ENCODE results near the gene CPED1.

Gene CPED1

DNA sequence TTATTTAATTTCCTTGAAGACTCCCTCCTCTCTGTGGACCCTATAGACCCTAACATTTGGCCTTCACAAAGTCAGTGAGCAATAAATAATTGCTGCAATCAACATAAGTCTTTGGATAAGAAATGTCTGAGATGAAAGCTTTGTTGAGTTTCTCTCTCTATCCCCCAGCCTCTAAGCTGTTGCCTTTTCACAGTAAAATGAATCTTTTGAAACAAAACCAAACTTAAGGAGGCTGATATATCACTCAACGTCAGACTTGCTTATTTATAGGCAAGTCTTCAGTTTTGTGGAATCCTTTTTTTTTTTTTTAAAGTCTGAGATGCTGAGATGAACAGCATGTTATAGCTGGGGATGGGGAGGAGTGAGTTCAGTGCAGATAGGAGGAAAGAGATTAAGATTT is 10.0 kb downstream of the CPED1 start:
- TF ChIP-seq, protein P1, sequence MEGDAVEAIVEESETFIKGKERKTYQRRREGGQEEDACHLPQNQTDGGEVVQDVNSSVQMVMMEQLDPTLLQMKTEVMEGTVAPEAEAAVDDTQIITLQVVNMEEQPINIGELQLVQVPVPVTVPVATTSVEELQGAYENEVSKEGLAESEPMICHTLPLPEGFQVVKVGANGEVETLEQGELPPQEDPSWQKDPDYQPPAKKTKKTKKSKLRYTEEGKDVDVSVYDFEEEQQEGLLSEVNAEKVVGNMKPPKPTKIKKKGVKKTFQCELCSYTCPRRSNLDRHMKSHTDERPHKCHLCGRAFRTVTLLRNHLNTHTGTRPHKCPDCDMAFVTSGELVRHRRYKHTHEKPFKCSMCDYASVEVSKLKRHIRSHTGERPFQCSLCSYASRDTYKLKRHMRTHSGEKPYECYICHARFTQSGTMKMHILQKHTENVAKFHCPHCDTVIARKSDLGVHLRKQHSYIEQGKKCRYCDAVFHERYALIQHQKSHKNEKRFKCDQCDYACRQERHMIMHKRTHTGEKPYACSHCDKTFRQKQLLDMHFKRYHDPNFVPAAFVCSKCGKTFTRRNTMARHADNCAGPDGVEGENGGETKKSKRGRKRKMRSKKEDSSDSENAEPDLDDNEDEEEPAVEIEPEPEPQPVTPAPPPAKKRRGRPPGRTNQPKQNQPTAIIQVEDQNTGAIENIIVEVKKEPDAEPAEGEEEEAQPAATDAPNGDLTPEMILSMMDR (IDR thresholded peaks at IDR 0.05; ENCODE audit: low read depth, low read length, missing control alignments) = no peak
- H3K4me3 ChIP-seq (ENCODE audit: low read depth, low read length) = no peak overlapping the region
- no peaks in the 10 kb centered on the region for H3K27me3 ChIP-seq (replicated peaks)
- no peak overlapping the region for H3K27ac ChIP-seq
- in situ Hi-C loops (cut with HindIII; ENCODE audit: low pct_ligation_motif_present, low sequenced_read_pairs) = loop anchor here (25.0 kb wide), 2 partner anchors 89 to 339 kb away; partner anchors contain the start of gene WNT16
- H3K36me3 ChIP-seq (replicated peaks) = no peaks in the 10 kb centered on the region
- no peak for DNase-seq

DNA sequence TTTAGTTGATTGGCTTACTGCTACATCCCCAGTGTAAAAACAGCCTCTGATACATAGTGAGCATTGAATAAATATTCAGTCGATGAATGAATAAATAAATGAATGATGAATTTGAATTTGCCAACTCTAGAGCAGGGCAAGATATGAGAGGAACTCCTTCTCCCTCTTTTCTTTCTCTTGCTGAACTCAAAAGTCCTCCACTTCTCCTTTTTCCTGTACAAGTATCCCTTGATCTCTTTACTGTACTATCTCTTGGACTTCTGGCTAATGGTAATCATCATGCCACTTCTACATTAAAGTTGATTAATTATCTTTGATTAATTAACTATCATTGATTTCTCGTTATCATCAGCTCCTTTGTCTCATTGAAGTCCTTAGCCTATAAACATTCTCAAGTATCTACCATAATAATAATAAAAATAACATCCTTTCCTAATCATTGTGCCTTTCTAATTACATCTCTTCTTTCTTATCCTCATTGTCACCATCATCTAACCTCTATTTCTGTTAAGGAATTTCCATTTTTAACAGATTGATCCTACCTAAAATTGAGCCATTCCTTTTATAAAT is 10.6 kb downstream of the CPED1 start:
- Histone ChIP-seq H3K36me3 (replicated peaks) (no peaks in the 10 kb centered on the region), H3K27me3 (replicated peaks) (no peaks in the 10 kb centered on the region), H3K4me3 (ENCODE audit: low read depth, low read length) (no peak overlapping the region), H3K27ac (no peak overlapping the region)
- TF ChIP-seq, protein P1 (IDR thresholded peaks at IDR 0.05; ENCODE audit: low read depth, low read length, missing control alignments) = no peak
- in situ Hi-C loops (cut with HindIII; ENCODE audit: low pct_ligation_motif_present, low sequenced_read_pairs) = loop anchor here (25.0 kb wide), 2 partner anchors 88 to 338 kb away; partner anchors contain the start of gene WNT16
- DNase-seq = no peak

DNA sequence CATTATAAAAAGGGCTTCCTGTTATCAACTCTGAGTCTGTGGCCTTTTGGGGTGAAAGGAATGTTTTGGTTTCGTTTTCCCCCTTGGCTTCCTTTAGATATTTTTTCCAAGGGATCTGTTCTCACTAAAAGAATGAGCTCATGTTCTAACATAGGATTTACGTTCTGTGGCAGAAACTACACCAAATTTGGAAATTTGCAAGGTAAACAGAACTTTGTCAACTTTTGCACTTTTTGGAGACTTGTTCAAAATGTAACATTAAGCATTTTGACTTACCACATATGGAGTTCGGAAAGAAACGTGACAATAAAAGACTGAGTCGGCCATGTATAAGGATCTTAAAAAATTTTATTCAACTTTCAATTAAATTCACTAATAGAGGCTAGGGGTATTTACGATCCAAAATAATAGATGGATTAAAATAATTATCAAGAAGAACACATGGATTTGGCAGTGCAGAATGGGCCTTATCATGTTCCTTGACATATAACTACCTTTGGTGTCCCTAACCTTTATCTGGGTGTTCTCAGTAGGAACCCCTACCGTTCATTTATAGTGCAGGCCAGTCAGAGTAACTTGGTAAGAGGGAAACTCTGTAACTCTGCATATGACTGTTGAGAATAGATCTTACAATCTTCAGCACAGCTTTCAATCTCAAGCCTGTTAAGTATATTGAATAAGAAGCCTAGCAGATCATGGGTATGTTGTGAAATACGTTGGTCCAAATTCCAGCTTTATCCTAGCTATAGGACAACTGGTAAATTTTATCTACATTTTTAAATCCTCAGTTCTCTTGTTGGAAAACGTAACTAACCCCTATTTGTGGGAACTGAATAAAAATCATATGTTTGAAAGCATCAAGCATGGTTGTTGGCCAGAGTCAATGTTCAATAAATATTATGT is 11.8 kb downstream of the CPED1 start:
- in situ Hi-C loops (cut with HindIII; ENCODE audit: low pct_ligation_motif_present, low sequenced_read_pairs) = no loop called here
- Histone ChIP-seq H3K4me3 (ENCODE audit: low read depth, low read length) (no peak overlapping the region), H3K27me3 (replicated peaks) (no peaks in the 10 kb centered on the region), H3K36me3 (replicated peaks) (no peaks in the 10 kb centered on the region), H3K27ac (peak overlapping the region; percentile 58)
- TF ChIP-seq, protein P1 (IDR thresholded peaks at IDR 0.05; ENCODE audit: low read depth, low read length, missing control alignments) = no peak
- peak; percentile 75 for DNase-seq

DNA sequence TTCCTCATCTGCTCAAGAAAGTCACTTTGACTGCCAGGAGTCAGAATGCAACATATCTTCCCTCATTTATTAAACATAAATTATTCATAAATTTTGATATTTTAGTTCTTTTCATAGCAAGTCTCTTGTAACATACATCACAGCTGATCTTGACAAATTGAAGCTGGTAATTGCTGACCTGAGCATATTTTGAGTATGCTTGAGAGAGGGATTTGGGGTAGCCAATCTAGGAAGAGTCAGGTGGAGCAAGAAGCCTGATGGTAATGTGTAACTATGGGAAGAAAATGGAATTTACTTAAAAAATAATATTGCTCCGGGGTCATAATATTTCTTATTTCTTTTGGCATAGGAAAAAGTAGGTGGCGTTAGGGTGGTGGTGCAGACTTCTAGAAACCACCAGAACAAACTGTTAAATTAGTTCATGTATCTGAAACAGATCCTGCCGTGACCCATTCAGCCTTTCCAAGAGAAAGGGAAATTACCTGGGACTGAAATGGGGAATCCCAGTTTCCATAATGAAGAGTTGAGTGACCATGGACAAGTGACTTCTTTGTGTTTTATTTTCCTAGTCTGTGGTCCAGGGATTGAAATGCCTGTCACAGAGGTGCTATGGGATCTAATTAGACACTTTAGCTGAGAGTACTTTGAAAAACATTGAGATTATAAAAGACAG is 12.9 kb downstream of the CPED1 start:
- DNase-seq = no peak
- TF ChIP-seq, protein P1 (IDR thresholded peaks at IDR 0.05; ENCODE audit: low read depth, low read length, missing control alignments) = no peak
- no peak overlapping the region for H3K4me3 ChIP-seq (ENCODE audit: low read depth, low read length)
- in situ Hi-C loops (cut with HindIII; ENCODE audit: low pct_ligation_motif_present, low sequenced_read_pairs) = no loop called here
- no peaks in the 10 kb centered on the region for H3K27me3 ChIP-seq (replicated peaks)
- no peaks in the 10 kb centered on the region for H3K36me3 ChIP-seq (replicated peaks)
- peak overlapping the region; percentile 73 for H3K27ac ChIP-seq

DNA sequence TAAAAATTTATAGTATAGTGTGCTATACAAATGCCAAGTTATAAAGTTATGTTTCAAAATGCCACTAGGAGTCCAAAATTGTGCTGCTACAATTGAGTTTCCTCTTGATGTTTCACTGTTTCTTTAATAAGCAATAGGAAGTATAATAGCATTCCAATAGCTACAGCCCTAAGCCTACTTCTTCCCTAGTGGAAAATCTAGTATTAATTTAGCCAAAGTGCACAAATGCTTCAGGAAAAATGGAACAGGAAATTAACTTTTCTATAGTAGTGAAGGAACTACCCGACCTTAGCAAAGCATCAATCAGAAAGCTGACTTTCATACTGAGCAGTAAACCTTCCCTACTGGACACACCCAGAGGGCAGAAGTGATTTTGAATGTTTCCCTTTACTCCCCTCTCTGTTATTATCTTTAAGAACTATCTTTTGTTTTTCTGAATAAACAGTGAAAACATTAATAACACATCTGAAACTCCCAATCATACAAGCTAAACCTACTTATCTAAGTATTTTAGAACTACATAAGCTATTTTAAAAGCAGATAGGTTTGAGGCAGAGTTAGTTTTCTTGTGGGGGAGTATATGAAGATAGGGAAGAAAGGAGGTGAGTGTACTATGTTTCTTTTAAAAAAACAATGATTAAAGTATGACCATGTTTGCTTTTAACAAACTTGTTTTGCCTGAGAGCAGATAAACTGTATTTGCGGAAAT is 13.7 kb downstream of the CPED1 start:
- Histone ChIP-seq H3K27me3 (replicated peaks) (no peaks in the 10 kb centered on the region), H3K4me3 (ENCODE audit: low read depth, low read length) (no peak overlapping the region), H3K27ac (peak overlapping the region; percentile 73), H3K36me3 (replicated peaks) (no peaks in the 10 kb centered on the region)
- no peak for DNase-seq
- TF ChIP-seq, protein P1 (IDR thresholded peaks at IDR 0.05; ENCODE audit: low read depth, low read length, missing control alignments) = no peak
- in situ Hi-C loops (cut with HindIII; ENCODE audit: low pct_ligation_motif_present, low sequenced_read_pairs) = no loop called here
